HUES48 (cell line): Measurements from ENCODE around the gene SNCAIP.
"Not testable (repeated sequence)": the region's sequence is repeated elsewhere in the genome, so short reads cannot be mapped to it uniquely, and the experiment has no call there.

Experiments used
- H3K27ac ChIP-seq: one replicate; pipeline ENCODE4 v1.7.0; 2013; ENCODE audit warnings: low read depth, low read length, inconsistent platforms
- H3K27me3 ChIP-seq: 2 replicates; pipeline ENCODE4 v1.6.1; 2013; ENCODE audit warnings: mild to moderate bottlenecking, low read length; ENCODE audit not compliant: control insufficient read depth, insufficient read depth
- H3K36me3 ChIP-seq: 2 replicates; pipeline ENCODE4 v1.6.1; 2013; ENCODE audit warnings: low read length; ENCODE audit not compliant: control insufficient read depth, insufficient read depth
- H3K4me1 ChIP-seq: 2 replicates; pipeline ENCODE4 v1.6.1; 2013; ENCODE audit warnings: mild to moderate bottlenecking, low read length; ENCODE audit not compliant: control insufficient read depth, insufficient read depth
- H3K4me3 ChIP-seq: 2 replicates; pipeline ENCODE4 v1.5.1; 2013; ENCODE audit warnings: mild to moderate bottlenecking, low read depth, low read length
- H3K9ac ChIP-seq: 2 replicates; pipeline ENCODE4 v1.6.1; 2013; ENCODE audit warnings: mild to moderate bottlenecking, low read depth, low read length, moderate library complexity
- H3K9me3 ChIP-seq: 2 replicates; pipeline ENCODE4 v1.6.1; 2013; ENCODE audit warnings: low read length; ENCODE audit not compliant: control insufficient read depth, insufficient read depth

The SNCAIP gene

GRCh38 chr5:122341087-122341486 lies 29.1 kb downstream of the SNCAIP start:
- H3K9ac ChIP-seq: no peak overlapping the region
- no peaks in the 10 kb centered on the region for H3K9me3 ChIP-seq
- no peaks in the 10 kb centered on the region for H3K36me3 ChIP-seq
- H3K4me1 ChIP-seq: no peaks in the 10 kb centered on the region
- no peaks in the 10 kb centered on the region for H3K27me3 ChIP-seq
- no peak overlapping the region for H3K4me3 ChIP-seq
- H3K27ac ChIP-seq: no peak overlapping the region

GRCh38 chr5:122342256-122342655 lies 30.2 kb downstream of the SNCAIP start:
- no peaks in the 10 kb centered on the region for H3K4me1 ChIP-seq
- no peak overlapping the region for H3K9ac ChIP-seq
- no peak overlapping the region for H3K27ac ChIP-seq
- H3K9me3 ChIP-seq: no peaks in the 10 kb centered on the region
- H3K4me3 ChIP-seq: no peak overlapping the region
- H3K36me3 ChIP-seq: no peaks in the 10 kb centered on the region
- H3K27me3 ChIP-seq: no peaks in the 10 kb centered on the region

DNA sequence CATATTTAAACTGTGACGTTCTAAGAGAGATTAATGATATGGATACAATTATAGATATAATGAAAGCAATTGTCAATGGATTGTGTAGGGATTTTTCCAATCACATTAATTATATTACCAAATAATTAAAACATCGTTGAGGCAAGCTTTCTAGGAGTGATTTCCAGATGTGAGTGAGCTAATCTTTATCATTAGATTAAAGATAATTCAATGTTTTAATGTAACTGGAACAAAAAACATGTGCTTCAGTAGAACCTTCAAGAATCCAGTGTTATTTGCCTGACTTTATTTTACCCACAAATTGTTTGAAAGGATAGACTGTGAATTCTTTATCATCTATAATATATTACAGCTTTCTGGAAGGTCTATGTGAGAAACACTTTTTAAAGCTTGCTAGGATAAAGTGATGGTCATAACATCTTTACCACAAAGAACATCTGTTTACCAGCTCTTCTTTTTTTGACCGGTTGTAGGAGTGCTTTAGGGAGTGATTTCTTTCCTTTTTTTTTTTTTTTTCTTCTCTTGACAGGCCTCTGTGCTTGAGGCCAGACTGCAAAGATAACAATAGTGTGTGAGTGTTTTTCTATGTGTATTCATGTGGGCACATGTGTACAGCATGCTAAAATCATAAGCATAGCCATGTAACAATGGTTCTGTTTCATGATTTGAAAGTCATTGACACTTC lies 35.0 kb downstream of the SNCAIP start:
- Histone ChIP-seq H3K9me3 (no peaks in the 10 kb centered on the region), H3K27ac (no peak overlapping the region), H3K4me1 (no peaks in the 10 kb centered on the region), H3K36me3 (no peaks in the 10 kb centered on the region), H3K27me3 (no peaks in the 10 kb centered on the region), H3K9ac (no peak overlapping the region), H3K4me3 (no peak overlapping the region)

DNA sequence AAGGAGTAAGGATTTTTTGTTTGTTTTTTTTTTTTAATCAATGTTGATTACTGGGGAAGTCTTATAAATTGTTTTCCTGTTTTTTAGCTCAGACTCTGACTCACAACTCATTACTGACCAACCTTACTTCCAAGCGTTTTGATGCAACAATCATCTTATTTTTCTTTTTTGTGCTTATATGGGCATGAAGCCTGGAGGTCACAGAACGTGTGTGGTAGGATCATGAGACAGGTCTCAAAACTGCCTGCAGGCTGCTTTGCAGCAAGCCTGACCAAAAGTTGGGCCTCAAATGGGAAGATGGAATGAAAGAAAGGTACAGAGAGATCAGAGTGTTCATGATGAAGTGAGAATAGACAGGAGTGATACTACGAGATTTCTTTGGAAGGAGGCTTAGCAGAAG lies 38.5 kb downstream of the SNCAIP start:
- no peaks in the 10 kb centered on the region for H3K36me3 ChIP-seq
- H3K9me3 ChIP-seq: no peaks in the 10 kb centered on the region
- no peaks in the 10 kb centered on the region for H3K27me3 ChIP-seq
- no peak overlapping the region for H3K9ac ChIP-seq
- H3K4me3 ChIP-seq: no peak overlapping the region
- H3K4me1 ChIP-seq: peaks cover 19% of the 10 kb centered on the region
- no peak overlapping the region for H3K27ac ChIP-seq

DNA sequence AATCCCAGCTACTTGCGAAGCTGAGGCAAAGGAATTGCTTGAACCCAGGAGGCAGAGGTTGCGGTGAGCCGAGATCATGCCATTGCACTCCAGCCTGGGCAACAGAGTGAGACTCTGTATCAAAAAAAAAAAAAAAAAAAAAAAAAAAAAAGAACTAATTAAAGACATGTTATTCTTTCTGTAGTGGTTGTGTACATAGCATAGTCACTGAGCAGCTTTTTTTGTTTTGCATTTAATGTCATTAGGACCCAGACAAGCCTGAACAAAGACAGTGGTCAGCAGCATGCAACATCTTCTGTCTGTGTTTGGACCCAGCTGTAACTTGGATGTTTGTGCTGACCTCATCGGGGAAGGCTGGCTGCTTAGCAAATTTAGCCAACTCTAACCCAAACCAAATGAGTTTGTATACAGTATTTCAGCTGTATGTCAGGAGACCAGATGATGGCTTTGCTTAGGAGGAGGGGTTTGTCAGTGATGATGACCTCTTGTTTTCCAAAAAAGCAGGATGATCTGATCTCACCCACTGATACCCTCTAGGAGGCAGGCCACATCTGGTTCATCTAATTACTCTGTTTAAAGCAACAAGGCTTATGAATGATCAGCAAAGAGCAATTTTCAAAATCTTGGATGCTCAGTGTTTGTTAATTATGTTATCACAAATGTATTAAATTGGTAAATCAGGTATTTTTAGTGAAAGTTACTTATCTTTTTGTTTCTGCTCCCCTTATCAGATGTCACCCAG lies 39.5 kb downstream of the SNCAIP start:
- Histone ChIP-seq H3K27ac (no peak overlapping the region), H3K9ac (no peak overlapping the region), H3K27me3 (no peaks in the 10 kb centered on the region), H3K4me3 (no peak overlapping the region), H3K9me3 (no peaks in the 10 kb centered on the region), H3K36me3 (no peaks in the 10 kb centered on the region), H3K4me1 (peaks cover 23% of the 10 kb centered on the region)

DNA sequence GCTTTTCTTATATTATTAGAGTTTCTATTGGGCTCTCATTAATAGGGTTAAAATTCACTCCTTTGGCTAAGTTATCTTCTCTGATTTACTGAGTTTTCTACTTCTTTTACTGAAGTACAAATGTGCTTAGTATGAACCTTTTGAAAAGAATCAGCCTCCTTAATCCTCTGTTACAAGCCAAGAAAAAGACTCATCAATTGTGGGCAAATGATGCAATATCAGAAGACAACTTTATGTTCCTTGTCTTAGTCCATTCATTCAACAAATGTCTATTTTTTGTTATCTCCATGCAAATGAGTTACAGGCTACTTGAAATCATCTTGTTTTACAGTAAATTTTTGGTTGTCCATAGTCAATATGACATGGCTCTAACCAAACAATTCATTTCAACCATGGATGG lies 40.3 kb downstream of the SNCAIP start:
- Histone ChIP-seq H3K36me3 (no peaks in the 10 kb centered on the region), H3K9ac (no peak overlapping the region), H3K4me3 (no peak overlapping the region), H3K27me3 (no peaks in the 10 kb centered on the region), H3K9me3 (no peaks in the 10 kb centered on the region), H3K4me1 (peaks cover 23% of the 10 kb centered on the region), H3K27ac (no peak overlapping the region)

- H3K36me3 ChIP-seq, H3K9me3 ChIP-seq, H3K9ac ChIP-seq, H3K27me3 ChIP-seq, H3K4me3 ChIP-seq, H3K27ac ChIP-seq: not testable (repeated sequence)
- H3K4me1 ChIP-seq: peaks cover 27% of the 10 kb centered on the region
These were observed 41.3 kb downstream of the SNCAIP start for GRCh38 chr5:122353361-122353760.

DNA sequence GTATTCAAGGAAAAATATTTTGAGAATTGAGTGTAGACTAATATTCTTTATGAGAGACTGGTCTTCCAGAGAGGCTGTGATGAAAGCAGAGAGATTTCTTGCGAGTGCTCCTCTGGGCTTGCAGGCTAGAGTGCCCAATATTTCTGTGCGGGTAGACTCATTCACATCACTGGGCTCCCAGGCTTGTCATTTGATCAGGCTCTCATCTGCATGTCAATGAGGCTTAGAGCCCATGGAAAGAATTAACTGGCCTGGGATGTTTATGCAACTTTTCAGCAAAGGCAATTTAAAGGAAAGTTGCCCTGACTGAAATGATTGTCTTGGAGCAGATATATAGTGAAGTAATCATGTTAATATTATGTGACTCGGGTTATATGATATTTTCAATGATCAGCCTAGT lies 42.3 kb downstream of the SNCAIP start:
- no peaks in the 10 kb centered on the region for H3K27me3 ChIP-seq
- H3K4me1 ChIP-seq: peaks cover 32% of the 10 kb centered on the region

DNA sequence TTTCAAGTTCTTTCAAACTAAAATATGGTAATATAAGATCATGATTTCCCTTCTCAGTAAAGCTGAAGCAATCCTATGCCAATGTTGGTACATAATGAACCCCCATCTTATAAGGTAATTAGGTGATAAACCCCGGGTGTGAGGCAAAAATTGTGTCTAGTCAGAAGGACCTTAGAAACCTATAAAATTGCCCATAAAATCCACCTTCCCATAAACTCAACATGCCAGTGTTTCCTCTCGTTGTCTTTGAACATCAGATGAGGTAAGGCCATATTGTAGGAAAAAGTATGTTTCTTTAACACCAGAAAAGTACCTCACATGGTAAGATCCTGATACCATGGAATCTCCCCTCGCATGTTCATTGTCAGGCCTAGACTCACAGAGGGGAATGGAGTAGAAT lies 43.3 kb downstream of the SNCAIP start:
- Histone ChIP-seq H3K4me1 (peaks cover 32% of the 10 kb centered on the region), H3K27ac (no peak overlapping the region), H3K9ac (no peak overlapping the region), H3K36me3 (no peaks in the 10 kb centered on the region), H3K9me3 (no peaks in the 10 kb centered on the region), H3K4me3 (no peak overlapping the region), H3K27me3 (no peaks in the 10 kb centered on the region)

More for the DNA sequence above, 42.3 kb downstream of the SNCAIP start:
- Histone ChIP-seq H3K4me3 (no peak overlapping the region), H3K9ac (no peak overlapping the region), H3K36me3 (no peaks in the 10 kb centered on the region), H3K27ac (no peak overlapping the region), H3K9me3 (no peaks in the 10 kb centered on the region)

- Histone ChIP-seq H3K4me1 (peaks cover 32% of the 10 kb centered on the region), H3K9me3 (no peaks in the 10 kb centered on the region)
These were observed 44.8 kb downstream of the SNCAIP start for GRCh38 chr5:122356855-122357254.

GRCh38 chr5:122358372-122358979 lies 46.4 kb downstream of the SNCAIP start:
- H3K36me3 ChIP-seq: no peaks in the 10 kb centered on the region
- no peak overlapping the region for H3K4me3 ChIP-seq
- no peaks in the 10 kb centered on the region for H3K9me3 ChIP-seq
- no peak overlapping the region for H3K9ac ChIP-seq
- H3K27me3 ChIP-seq: no peaks in the 10 kb centered on the region
- H3K4me1 ChIP-seq: peaks cover 31% of the 10 kb centered on the region
- no peak overlapping the region for H3K27ac ChIP-seq

More at GRCh38 chr5:122356855-122357254, 44.8 kb downstream of the SNCAIP start:
- Histone ChIP-seq H3K9ac (no peak overlapping the region), H3K4me3 (no peak overlapping the region), H3K27me3 (no peaks in the 10 kb centered on the region), H3K27ac (no peak overlapping the region), H3K36me3 (no peaks in the 10 kb centered on the region)
